C4-2B (cell line): ENCODE results near the gene EXOG.

Source experiments
- ZFX ChIP-seq: fragments of 450-650 bp; IDR thresholded peaks from 2 replicates; pipeline ENCODE4 v1.6.1; 2017
- TF ChIP-seq, protein P1 (sequence below): fragments of 450-650 bp; conservative IDR thresholded peaks from 2 replicates; pipeline ENCODE4 v1.5.1; 2017; ENCODE audit warnings: mild to moderate bottlenecking

DNA sequence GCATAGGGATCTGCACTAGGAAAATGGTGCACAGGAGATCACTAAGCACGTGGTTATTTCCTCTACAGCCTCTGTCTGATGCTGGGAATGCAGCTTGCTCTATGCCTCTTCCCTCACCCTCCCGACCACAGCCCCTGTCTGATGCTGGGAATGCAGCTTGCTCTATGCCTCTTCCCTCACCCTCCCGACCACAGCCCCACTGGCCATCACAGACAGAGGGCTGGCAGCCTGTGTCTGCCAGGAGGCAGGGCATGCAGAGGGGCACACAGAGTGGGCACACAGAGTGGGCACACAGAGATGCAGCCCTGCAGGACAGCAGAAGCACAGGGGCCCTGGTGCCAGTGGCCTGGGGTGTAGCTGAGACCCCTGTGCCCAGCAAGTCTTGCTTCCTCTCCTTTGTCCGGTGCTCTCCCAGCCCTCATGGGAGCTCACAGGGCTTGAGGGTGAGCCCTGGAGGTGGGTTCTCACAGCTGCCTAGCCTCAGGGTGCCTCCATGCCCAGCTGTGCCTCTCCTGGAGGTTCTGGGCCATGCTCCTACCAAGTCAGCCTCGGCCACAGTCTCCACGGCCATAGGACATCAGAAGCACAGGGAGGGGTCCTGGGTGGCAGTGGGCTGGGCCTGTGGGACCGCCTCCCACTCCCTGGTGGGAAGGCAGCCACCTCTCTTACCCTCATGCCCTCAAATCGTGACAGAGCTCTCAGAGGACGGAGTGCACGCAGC, 65.8 kb downstream of the EXOG start:
- TF ChIP-seq, protein P1, sequence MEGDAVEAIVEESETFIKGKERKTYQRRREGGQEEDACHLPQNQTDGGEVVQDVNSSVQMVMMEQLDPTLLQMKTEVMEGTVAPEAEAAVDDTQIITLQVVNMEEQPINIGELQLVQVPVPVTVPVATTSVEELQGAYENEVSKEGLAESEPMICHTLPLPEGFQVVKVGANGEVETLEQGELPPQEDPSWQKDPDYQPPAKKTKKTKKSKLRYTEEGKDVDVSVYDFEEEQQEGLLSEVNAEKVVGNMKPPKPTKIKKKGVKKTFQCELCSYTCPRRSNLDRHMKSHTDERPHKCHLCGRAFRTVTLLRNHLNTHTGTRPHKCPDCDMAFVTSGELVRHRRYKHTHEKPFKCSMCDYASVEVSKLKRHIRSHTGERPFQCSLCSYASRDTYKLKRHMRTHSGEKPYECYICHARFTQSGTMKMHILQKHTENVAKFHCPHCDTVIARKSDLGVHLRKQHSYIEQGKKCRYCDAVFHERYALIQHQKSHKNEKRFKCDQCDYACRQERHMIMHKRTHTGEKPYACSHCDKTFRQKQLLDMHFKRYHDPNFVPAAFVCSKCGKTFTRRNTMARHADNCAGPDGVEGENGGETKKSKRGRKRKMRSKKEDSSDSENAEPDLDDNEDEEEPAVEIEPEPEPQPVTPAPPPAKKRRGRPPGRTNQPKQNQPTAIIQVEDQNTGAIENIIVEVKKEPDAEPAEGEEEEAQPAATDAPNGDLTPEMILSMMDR, result no peak
- TF ChIP-seq ZFX, result no peak
